ENCODE measurements around the gene RAB4A. TPM values are rescaled to one million over a fixed set of nuclear protein-coding genes. Genes with fewer than 3 reads are reported as not detected.

RAB4A gene
- total RNA-seq, 1 donor from 2014 or later: 46.7 TPM

DNA sequence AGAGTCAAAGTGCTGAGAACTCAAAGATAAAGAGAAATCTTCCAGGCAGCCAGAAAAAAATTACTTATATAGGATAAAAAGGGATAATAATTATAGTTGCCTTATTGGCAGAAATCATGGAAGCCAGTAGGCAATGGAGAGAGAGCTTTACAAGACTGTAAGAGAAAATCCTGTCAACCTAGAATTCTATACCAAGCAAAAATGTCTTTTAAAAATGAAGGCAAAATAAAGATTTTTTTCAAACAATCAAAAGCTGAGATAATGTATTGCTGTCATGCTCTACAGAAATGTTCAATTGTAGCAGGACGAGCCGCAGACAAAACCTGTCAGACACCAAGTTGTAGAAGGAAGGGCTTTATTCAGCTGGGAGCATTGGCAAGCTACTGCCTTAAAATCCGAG, 26.8 kb upstream of the RAB4A start:
- no peak for DNase-seq

DNA sequence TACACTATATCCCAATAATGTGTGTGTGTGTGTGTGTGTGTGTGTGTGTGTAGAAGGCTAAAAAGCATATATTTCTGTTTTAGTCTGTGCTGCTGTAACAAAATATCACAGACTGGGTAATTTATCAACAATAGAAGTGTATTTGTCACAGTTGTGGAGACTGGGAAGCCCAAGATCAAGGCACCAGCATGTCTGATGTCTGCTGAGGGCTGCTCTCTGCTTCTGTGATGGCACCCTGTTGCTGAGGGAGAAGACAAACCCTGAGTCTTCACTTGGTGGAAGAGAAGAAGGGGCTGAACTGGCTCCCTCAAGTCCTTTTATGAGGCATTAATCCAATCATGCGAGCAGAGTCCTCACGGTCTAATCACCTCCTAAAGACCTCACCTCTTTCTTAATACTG, 23.0 kb upstream of the RAB4A start:
- DNase-seq: no peak

DNA sequence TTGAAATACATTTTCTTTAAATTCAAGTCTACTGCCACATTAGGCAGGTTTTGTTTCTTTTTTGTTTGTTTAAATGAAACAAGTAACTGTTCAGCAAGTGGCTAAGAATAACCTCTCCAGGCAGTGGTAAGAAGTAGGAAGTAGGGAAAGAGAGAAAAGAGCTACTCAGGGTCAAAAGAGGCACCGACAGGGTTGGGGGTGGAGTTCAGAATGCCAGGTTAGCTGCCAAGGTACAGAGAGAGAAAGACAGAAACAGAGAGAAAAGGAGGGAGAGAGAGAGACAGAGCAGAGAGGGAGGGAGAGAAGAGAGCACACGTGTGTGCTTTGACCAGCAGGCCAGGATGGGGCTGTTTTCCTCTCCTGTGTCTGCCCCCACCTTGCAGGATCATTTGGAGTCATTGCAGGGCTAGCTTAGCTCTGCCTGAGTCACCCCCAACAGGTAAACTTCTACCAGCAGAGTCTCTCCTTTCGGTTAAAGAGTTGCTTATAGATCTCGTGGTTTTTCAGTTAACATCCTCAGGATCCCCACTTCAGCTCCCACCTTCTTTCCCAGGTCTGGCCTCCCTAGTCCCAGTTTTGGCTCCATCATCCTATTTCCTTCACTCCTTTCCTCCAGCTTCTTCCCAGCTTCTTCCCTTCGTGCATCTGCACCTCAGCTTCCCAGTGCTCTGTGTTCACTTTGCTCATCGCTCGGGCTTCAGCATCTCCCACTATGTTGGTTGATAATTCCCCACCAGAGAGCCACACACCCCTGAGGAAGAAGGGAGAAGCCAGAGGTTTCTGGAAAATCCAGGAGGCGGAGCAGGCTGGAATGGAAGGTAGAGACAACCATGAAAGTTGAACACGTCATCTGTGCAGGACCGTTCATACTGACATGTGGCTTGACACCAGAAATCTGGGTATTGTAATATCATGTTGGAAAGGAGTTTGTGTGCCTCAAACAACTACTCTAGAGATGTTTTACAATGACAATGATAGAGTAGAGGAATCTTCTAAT, 21.8 kb upstream of the RAB4A start:
- DNase-seq: no peak

DNA sequence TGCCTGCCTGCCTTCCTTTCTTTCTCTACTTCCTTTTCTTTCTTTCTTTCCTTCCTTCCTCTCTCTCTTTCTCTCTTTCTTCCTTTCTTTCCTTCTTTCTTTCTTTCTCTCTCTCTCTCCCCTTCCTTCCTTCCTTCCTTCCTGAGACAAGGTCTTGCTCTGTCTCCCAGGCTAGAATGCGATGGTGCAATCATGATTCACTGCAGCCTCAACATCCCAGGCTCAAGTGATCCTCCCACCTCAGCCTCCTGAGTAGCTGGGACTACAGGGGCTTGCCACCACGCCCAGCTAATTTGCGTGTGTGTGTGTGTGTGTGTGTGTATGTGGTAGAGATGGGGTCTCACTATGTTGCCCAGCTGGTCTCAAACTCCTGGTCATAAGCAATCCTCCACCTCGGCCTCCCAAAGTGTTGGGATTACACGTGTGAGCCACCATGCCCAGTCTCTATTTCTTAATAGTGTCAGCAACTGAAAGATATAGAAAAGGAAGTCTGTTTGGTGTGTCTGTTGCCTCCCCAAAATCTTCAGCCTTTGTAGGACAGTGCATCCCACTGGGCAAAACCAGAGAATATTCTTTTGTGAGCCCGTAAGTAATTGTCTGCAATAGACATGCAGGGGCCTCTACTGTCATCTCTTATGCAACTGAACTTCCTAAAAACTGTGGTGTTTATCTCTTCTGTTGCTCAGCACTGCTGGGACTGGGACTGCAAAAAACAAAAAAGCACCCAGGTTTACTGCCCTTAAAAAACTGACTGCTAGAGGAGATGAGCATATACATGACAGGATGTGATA, 20.9 kb upstream of the RAB4A start:
- no peak for DNase-seq

DNA sequence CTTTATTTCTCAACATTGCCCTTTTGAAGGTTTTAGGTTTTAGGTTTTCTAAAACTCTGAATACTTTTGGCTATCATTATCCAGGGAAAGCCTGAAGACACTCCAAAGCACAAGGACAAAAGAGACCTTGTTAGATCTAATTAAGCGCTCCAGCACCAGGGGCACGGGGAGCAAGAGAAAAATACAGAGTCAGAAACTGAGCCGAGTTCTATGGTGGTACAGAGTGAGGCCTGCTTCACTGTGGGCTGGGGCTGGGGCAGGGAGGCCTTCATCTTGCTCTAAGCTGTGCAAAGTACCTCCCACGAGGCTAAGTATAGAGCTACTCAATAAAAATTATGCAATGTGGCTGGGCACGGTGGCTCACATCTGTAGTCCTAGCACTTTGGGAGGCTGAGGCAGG, 19.7 kb upstream of the RAB4A start:
- DNase-seq: no peak

DNA sequence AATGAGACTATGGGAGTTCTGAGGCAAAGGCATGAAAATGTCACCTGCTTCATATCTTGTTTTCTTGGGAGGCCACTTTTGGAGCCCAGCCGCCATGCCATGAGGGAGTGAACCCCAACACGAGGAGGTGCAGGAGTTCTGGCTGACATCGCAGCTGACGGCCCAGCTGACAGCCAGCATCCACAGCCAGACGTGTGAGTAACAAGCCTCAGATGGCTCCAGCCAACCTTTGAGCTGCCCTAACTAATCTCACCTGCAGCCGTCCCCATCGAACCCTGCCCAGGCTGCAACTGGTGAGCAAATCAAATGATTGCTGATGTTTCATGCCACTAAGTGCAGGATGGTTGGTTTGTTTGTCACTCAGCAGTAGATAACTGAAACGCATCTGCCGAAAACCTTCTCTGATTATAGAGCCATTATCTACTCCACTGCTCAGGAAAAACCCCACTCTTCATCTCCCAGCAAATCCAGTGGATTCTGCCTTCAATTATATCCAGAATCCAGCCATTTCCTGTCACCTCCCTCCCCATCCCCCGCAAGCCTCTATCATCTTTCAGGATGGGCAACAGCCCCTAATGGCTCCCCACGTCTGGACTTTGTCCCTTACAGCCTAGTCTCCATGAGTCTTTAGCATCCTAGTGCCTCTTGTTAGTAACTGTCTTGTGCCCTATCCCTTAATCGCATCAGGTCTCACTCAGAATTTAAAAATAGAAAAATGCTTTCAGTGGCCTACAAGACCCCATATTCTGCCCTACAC, 18.5 kb upstream of the RAB4A start:
- DNase-seq: no peak

DNA sequence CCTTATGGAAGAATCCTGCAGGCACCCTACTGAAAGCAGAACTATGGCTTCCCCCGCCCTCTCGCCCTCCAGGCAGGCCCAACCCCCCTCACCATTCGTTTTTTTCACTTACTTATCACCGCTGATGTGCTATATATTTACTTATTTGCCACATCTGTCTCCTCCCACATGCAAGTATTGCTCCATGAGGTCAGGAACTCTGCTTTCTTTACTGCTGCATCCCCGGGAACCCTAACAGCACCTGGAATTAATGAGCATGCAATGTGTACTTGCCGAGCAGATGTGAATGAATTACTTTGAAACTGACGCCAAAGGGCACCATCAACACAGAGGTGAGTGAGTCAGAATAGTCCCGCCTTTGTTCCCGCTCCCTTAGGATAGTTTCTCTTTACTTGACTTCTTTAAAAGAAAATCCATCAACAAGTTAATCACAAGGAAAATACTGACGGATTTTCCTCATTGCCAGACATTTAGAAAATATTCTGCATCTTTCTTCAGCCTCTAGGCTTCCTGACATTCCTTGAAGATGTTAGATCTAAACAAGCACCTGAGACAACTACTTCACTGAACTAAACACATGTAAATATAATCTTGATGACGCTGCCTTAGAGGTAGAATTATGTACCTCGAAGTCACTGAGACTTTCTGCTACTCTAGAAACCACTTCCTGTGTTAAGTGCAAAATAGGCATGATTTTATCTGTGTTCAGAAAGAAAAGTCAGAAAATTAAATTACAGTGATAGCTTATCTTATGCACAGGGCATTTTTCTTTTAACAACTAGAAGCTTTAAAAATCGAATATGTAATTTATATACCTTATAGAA, 17.5 kb upstream of the RAB4A start:
- DNase-seq: peak; percentile 24

DNA sequence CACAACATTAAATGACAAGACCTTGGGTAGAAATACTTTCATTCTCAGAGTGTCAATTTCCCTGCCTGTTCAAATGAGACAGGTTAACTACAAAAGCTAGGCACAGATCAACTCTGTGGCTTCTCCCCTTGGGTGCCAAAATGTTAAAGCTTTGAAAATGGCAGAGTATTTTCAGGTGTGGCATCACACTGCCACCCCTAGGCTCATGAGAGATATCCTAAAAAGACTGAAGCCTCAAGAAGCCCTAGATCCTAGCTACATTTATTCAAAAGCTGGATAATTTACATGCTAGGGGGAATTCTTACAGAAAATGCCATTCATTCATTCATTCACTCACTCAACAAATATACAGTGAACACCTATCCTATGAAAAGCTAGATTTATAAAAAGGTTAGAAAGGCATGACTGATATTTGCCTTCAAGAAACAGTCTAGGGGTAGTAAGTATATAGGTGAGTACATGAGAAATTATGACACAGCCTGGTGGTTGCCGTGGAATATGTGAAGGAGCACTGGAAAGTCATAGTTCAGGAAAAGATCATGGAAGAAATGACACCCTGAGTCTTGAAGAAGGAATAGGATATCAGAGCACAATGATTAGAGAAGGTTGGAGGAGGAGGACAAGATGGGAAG, 15.9 kb upstream of the RAB4A start:
- DNase-seq: peak; percentile 38

DNA sequence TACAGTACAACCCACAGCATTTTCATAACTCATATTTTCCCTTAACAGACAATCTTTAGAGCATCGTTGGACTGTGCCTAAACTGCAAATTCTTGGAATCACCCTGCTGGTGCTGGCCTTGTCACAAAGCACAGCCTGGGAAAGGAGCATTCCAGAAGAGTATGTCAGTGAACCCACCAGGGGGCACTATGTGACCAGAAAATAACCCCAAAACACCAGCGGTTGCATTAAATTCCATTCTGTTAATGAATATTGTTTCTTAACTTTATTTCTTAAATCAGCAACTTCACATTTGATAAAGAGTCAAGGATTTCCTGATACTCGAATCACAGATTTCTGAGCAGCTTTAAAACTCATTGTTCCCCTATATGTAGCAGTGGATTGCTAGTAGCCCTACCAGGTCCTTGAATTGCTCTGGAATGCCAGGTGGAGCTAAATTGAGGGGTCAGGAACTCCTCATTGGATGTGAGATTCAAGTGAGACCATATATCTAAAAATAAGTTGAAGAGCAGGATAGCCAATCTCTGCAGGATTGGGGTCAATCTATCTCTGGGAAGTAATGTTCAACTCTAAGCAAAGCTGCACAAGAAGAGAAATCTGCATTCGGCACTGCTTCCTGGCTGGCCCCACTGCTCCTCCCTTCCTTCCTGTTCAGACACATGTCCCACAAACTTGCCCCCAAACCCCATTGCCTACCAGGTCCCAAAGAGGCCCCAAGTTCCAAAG, 12.7 kb upstream of the RAB4A start:
- DNase-seq: peak; percentile 86

DNA sequence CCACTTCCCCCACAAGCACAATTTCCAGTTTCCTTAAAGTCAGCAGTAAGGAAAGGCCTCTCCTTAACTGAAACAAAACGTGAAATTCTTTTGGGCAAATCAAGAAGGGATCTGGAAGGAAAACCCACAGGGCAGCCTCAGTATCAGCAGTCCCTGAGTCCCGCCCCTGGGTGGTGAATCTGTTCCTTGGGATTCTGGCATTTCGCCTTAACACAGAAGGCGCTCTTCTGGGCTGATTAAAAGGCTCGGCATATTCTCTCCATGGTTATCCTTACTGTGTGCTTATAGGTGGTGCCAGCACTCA, 12.2 kb upstream of the RAB4A start:
- no peak for DNase-seq

DNA sequence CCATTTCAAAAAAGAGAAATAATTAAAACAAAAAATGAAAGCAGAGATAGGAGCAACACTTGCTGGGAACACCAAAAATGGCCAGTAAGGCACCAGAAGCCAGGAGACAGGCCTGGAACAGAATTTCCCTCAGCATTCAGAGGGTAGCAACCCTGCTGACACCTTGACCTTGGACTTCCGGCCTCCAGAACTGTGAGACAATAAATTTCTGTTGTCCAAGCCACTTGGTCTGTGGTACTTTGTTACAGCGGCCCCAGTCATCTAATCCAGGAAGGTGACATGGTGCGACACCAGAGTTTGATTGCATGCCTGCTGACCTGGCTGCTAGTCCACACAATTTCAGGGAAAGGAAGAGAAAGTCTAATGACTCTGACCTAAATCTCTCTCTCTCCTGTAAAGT, 10.6 kb upstream of the RAB4A start:
- DNase-seq: no peak

DNA sequence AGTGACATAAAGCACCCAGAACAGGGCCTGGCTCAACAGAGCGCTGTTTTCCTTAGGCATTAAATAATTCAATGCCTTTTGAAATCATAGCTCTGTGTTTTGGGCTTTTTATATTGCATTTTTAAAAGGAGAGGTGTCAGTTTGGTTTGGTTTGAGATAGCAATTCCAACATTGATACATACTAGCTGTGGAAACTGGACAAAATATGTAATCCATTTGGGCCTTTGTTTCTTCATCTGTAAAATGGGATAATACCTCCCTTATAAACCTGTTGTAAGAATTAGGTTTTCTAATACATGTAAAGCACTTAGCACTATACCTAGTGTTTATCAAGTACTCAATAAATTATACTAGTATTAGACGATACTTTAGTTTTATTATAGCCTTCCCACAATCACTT, 8.7 kb upstream of the RAB4A start:
- DNase-seq: no peak

DNA sequence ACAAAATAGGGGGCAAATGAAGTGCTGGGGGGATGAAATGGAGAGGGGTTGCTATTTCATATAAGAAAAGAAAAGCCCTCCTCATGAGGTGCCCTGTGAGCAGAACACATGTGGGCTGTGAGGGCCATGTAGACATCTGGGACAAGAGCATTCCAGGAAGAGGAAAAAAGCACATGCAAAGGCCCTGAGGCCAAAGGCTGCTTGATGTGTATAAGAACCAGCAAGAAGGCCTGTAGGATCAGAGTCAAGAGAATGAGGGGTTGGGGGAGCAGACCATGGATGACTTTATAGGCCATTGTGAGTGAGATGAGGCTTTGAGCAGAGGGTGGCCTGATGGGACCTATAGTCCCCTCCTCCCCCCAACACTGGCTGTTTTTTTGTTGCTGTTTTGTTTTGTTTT, 7.7 kb upstream of the RAB4A start:
- no peak for DNase-seq

DNA sequence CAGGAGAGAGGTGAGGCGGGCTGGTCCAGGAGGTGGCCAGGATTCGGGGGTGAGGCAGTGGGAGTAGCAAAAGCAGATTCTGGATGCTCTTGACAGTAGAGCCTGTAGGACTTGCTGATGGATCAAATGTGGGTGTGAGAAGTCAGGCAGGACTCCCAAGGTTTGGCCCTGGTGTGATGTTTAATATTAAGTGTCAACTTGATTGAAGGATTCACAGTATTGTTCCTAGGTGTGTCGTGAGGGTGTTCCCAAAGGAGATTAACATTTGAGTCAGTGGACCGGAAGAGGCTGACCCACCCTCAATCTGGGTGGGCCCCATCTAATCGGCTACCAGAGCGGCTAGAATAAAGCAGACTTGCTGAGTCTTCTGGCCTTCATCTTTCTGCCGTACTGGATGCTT, 6.8 kb upstream of the RAB4A start:
- DNase-seq: no peak

DNA sequence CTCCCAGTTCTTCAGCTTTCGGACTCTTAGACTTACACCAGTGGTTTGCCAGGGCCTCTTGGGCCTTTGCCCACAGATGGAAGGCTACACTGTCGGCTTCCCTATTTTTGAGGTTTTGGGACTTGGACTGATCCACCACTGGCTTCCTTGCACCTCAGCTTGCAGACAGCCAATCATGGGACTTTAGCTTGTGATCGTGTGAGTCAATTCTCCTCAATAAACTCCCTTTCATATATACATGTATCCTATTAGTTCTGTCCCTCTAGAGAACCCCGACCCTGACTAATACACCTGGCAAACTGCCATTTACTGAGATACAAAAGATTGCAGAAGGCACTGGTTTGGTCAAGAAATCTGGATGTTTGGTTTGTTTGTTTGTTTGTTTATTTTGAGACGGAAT, 6.4 kb upstream of the RAB4A start:
- DNase-seq: no peak

DNA sequence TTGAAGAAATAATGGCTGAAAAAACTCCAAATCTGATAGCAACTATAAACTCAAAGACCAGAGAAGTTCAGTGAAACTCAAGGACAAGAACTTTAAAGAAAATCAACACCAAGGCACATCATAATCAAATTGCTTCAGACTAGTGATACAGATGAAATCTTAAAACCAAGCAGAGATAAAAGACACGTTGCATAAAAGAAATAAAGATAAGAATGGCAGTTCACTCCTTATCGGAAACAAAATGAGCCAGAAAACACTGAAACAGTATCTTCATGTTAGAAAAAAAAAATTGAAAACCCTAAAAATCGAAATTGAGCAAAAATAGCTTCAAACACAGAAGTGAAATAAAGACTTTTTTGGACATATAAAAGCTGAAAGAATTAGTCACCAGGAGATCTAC, 4.6 kb upstream of the RAB4A start:
- DNase-seq: no peak

DNA sequence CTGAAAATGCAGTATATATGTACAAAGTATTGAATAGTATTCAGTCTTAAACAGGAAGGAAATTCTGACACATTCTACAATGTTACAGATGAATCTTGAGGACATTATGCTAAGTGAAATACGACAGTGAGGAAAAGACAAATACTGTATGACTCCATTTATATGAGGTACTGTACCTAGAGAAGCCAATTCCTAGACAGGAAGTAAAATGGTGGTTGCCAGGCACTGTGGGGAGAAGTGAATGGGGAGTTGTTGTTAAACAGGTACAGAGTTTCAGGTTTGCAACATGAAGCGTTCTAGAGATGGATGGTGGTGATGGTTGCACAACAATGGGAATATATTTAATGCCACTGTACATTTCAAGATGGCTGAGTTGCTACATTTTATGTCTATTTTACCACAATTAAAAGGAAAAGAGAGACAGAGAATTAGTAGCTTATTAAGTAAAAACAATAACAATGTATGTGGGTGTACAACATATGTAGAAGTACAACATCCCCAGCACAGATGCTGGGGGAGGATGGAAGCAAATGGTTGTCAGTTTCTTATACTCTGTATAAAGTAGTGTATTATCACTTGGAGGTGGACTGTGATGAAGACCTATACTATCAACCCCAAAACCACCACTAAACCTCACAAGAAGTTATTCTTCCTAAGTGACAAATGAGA, 3.9 kb upstream of the RAB4A start:
- no peak for DNase-seq

DNA sequence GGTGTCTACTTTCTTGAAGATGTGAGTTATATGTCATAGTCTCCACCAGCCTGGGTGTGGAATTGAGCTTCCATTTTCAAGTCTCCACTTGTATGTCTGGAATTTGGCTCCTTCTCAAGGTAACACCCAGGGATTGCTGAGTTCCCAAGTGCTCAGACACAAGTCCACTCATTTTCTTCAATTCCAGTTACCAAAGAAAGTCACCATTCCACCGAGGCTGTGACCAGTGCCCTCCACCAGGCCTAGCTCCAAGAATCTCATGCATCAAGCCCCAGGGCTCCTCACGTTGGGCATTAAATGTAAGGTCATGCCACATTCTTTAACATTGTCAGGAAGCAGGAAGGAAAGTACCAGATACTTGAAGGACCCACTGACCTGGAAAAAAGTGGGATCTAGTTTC, 2.4 kb upstream of the RAB4A start:
- DNase-seq: no peak

DNA sequence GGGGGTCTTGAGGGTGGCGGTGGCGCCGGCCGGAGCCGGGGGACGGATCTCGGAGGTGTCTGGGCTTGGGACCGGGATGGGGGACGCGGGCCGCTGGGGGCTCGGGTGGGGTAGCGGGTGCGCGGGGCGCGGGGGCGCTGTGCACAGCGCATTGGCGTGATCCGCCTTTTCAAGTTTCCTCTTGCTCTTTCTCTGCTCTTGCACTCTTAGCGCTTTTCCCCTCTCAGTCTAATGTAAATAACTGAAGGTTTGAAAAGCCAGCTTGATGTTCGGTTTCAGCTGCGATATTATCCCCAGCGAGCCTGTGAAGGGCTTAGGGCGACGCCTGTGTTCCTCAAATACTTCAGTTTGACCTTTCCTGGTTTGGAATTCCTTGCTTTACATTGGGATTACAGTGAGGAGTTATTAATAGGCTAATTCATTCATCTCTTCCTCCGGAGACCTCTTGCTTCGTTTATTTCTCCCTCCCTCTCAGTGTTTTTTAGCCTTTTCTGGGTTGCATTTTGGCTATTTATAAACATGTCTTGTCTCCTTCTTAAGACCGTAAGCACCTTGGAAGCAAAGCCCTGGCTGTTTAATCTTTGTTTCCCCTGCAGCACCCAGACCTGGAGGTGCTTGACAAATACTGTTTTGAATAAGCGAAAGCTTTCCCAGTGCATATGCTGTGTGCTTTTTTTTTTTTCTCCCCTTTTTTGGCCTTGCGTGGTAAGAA, 693 bp downstream of the RAB4A start:
- DNase-seq: peak; percentile 51
